Kidney epithelial cell (primary cell): ENCODE results near the gene CDC14B. TPM values are rescaled to one million over a fixed set of nuclear protein-coding genes. Genes with fewer than 3 reads are reported as not detected.

Experiments used
- DNase-seq: peaks from one replicate; pipeline ENCODE4 v3.0.0-alpha.2; 2010; ENCODE audit warnings: low read depth
- H3K27me3 ChIP-seq: 2 replicates; pipeline ENCODE4 v1.6.0; 2011; ENCODE audit warnings: low read length; ENCODE audit not compliant: control insufficient read depth, insufficient read depth
- H3K36me3 ChIP-seq: 2 replicates; pipeline ENCODE4 v1.5.1; 2011; ENCODE audit warnings: low read length; ENCODE audit not compliant: control insufficient read depth, insufficient read depth
- H3K4me3 ChIP-seq: 2 replicates; pipeline ENCODE4 v1.5.1; 2011; ENCODE audit warnings: low read depth, mild to moderate bottlenecking, control low read depth, low read length
- CTCF ChIP-seq: IDR thresholded peaks from 2 replicates; pipeline ENCODE4 v1.5.1; 2011; ENCODE audit warnings: mild to moderate bottlenecking, moderate library complexity, low read length, control low read depth, inconsistent platforms; ENCODE audit not compliant: insufficient read depth, poor library complexity, severe bottlenecking
- total RNA-seq: library from RNA; depleted of rRNA; stranded (reverse); fragments of >200 nt; gene quantifications from 2 replicates; pipeline ENCODE4 v1.2.3, GENCODE V29; 2015

CDC14B gene
- total RNA-seq, 1 donor from 2014 or later = 25.5 TPM

GRCh38 chr9:96487949-96488348 is 131.7 kb downstream of the CDC14B start:
- Histone ChIP-seq H3K27me3 (no peaks in the 10 kb centered on the region), H3K4me3 (no peak overlapping the region), H3K36me3 (peaks cover 4% of the 10 kb centered on the region)
- DNase-seq = no peak
- TF ChIP-seq CTCF = no peak

- Histone ChIP-seq H3K4me3 (no peak overlapping the region), H3K36me3 (peaks cover 3% of the 10 kb centered on the region), H3K27me3 (no peaks in the 10 kb centered on the region)
- DNase-seq = no peak
- no peak for TF ChIP-seq CTCF
Observed at GRCh38 chr9:96487029-96487396, 132.6 kb downstream of the CDC14B start.

GRCh38 chr9:96486386-96487028 is 133.1 kb downstream of the CDC14B start:
- no peak for TF ChIP-seq CTCF
- Histone ChIP-seq H3K27me3 (no peaks in the 10 kb centered on the region), H3K36me3 (peaks cover 3% of the 10 kb centered on the region), H3K4me3 (no peak overlapping the region)
- no peak for DNase-seq

- DNase-seq = no peak
- Histone ChIP-seq H3K36me3 (peaks cover 3% of the 10 kb centered on the region), H3K27me3 (no peaks in the 10 kb centered on the region), H3K4me3 (no peak overlapping the region)
- no peak for TF ChIP-seq CTCF
Observed at GRCh38 chr9:96485280-96485679, 134.4 kb downstream of the CDC14B start.

- peaks cover 3% of the 10 kb centered on the region for H3K36me3 ChIP-seq
- no peaks in the 10 kb centered on the region for H3K27me3 ChIP-seq
- no peak for TF ChIP-seq CTCF
- DNase-seq = no peak
- no peak overlapping the region for H3K4me3 ChIP-seq
Observed at GRCh38 chr9:96484521-96484931, 135.1 kb downstream of the CDC14B start.

GRCh38 chr9:96483733-96484390 is 135.8 kb downstream of the CDC14B start:
- H3K27me3 ChIP-seq = no peaks in the 10 kb centered on the region
- H3K4me3 ChIP-seq = no peak overlapping the region
- peaks cover 3% of the 10 kb centered on the region for H3K36me3 ChIP-seq
- TF ChIP-seq CTCF = no peak
- no peak for DNase-seq
